ENCODE data around the gene ABCG4.
"Not testable (repeated sequence)": the region's sequence is repeated elsewhere in the genome, so short reads cannot be mapped to it uniquely, and the experiment has no call there.

The ABCG4 gene

GRCh38 chr11:119155733-119156492, 7.1 kb downstream of the ABCG4 start:
- no peak for DNase-seq

GRCh38 chr11:119156496-119156895, 7.6 kb downstream of the ABCG4 start:
- DNase-seq: no peak

- no peak for DNase-seq
Observed at GRCh38 chr11:119157063-119157462, 8.2 kb downstream of the ABCG4 start.

GRCh38 chr11:119158467-119158866, 9.6 kb downstream of the ABCG4 start:
- DNase-seq: no peak

DNA sequence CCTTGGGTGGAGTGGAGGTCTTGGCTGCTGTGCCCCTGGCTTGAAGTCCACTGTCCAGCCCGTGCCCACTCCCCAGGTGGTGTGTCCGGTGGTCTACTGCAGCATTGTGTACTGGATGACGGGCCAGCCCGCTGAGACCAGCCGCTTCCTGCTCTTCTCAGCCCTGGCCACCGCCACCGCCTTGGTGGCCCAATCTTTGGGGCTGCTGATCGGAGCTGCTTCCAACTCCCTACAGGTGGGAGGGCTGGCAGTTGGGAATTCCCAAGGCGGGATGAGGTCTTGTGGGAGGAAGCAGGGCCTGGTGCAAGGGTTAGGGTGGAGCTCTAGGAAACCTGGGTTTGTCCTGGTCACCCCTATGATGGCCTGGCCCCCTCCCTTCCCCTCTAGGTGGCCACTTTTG, 11.3 kb downstream of the ABCG4 start:
- DNase-seq: no peak

DNA sequence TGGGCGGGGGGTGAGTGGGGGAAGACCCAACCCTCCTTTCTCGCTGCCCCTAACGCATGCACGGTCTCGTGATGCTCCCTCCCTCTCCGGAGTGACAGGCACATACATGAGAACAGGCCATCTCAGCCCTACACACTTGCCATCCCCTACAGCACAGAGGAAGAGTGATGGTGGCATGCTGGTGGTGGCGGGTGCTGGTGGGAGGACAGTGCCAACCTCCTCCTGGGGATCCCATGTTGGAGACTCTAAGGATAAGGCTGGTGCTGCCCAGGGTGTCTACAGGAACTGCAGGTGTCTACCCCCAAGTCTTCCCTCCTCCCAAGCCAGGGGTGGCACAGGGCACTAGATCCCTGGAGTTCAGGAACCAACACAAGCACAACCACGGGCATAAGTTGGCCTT, 13.0 kb downstream of the ABCG4 start:
- no peak for DNase-seq

- no peak for DNase-seq
Observed at GRCh38 chr11:119166368-119167076, 17.7 kb downstream of the ABCG4 start.

DNA sequence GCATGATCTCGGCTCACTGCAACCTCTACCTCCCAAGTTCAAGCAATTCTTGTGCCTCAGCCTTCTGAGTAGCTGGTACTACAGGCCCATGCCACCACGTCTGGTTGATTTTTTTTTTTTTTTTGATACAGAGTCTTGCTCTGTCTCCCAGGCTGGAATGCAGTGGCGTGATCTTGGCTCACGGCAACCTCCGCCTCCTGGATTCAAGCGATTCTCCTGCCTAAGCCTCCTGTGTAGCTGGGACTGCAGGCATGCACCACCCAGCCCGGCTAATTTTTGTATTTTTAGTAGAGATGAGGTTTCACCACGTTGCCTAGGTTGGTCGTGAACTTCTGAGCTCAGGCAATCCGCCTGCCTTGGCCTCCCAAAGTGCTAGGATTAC, 18.2 kb downstream of the ABCG4 start:
- not testable (repeated sequence) for DNase-seq

- DNase-seq: no peak
Observed at GRCh38 chr11:119167933-119168332, 19.1 kb downstream of the ABCG4 start.

DNA sequence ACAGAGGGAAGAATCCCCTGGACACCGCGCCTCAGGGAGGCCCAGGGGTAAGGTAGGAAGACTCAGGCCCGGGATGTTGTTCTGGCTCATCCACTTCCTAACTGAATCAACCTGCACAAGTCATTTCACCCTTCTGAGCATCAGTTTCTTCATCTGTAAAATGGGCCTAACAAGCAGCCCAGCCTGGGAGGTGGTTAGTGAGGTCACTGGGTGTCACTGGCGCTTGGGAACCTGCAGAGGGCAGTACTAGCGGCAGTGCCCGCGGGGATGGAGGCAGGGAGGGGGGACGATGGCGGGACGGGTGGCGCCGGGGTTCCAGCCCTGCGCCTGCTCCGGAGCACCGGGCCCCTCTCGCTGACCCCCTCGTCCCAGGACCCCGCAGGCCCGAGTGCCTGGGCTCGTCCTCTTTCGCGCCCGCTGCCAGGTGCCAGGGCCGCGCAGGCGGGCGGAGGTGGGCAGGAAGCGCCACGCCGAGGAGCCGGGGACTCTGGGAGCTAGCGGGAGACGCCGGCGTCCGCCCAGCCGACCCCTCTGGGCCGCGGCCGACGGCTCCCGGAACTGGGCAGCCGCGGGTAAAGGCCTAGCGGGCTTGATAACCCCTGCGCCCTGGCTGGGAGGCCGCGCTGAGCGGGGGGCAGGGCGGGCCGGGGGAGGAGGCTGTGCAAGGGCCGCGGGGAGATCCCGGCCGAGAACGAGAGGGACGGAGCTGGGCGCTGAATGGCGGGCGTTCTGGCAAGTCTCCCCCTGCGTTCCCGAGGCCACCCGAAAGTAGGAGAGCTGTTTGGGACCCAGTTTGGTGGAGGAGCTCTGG, 19.8 kb downstream of the ABCG4 start, which contains the start of gene NLRX1:
Gene NLRX1, plus strand, starts transcription at position 255 of the 811 bp plus-strand sequence. CDS start 2,679 bp downstream, outside the sequence.
- peak; percentile 17 for DNase-seq

GRCh38 chr11:119169282-119169719, 20.4 kb downstream of the ABCG4 start:
- no peak for DNase-seq

DNA sequence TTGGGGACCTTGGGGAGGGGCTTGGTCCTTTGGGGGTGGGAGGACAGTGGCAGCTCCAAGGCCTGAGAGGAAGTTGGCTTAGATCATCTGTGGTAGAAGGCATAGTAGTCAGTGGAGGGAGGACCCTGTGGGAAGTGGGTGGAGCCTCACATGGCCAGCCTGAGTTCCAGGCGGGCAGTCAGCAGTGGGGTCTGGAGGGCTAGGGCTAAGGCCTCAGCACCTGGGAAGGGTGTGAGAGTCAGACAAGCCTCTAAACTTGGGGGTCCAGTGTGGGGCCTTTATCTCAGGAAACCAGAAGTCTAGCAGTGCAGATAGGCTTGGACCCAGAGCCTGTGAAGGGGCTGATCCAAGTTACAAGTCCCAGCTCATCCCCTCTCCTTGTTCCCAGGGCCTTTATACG, 23.7 kb downstream of the ABCG4 start:
- DNase-seq: no peak

- DNase-seq: no peak
Observed at GRCh38 chr11:119173453-119173852, 24.6 kb downstream of the ABCG4 start.

- no peak for DNase-seq
Observed at GRCh38 chr11:119175493-119176077, 26.7 kb downstream of the ABCG4 start.

DNA sequence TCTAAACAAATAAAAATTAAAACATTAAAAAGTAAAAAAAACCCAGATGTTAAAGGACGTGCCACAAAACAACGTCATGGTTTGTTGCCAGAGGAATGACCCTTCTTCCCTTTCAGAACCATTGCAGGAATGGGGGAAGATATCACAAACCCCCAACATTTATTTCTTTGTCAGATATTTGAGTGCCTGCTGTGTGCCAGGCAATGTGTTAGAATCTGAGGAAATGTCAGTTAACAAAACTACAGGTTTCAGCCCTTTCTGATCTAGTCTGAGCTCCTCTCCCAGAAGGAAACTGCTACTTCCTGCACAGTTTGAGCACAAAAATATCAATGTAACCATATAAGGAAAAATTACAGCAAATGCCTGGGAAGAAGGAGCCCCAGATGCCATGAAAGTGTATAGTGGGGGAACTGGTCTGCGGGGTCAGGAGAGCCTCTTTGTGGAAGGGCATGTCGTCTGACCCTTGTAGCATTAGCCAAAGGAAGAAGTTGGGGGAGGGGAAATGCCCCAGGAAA, 29.4 kb downstream of the ABCG4 start:
- DNase-seq: no peak

- no peak for DNase-seq
Observed at GRCh38 chr11:119179342-119179741, 30.5 kb downstream of the ABCG4 start.

GRCh38 chr11:119179983-119180382, 31.1 kb downstream of the ABCG4 start:
- DNase-seq: no peak

- no peak for DNase-seq
Observed at GRCh38 chr11:119180729-119181676, 32.2 kb downstream of the ABCG4 start.

DNA sequence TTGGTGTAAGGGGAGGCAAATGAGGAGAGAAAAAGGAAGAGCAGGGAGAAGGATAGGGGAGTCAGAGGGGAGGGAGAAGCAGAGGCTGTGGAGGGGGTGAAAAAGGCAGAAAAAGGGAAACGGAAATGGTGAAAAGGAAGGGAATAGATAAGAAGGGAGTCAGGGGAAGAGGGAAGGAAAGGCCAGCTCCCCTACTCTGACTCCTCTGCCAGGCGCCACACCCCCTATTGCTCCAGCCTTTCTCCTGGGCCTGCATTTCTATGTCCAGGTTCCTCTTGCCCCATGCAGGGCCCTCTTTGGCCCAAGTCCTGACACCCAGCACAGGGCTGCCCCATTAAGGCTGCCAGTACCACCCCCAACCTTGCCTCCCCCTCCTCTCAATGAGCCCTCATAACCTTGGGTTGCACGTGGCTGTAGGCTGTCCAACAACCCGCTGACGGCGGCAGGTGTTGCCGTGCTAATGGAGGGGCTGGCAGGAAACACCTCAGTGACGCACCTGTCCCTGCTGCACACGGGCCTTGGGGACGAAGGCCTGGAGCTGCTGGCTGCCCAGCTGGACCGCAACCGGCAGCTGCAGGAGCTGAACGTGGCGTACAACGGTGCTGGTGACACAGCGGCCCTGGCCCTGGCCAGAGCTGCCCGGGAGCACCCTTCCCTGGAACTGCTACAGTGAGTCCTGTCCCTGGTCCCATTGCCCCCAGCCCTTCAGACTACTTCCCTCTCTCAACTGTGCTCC, 33.0 kb downstream of the ABCG4 start:
- DNase-seq: no peak

DNA sequence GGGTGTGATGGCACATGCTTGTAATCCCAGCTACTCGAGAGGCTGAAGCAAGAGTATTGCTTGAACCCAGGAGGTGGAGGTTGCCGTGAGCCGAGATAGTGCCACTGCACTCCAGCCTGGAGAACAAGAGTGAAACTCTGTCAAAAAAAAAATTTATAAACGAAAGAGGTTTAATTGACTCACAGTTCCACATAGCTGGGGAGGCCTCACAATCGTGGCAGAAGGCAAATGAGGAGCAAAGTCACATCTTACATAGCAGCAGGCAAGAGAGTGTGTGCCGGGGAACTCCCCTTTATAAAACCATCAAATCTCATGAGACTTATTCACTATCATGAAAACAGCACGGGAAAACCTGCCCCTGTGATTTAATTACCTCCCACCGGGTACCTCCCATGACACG, 35.5 kb downstream of the ABCG4 start:
- not testable (repeated sequence) for DNase-seq
